H1 (cell line): ENCODE results near the gene HS6ST2. TPM values are rescaled to one million over a fixed set of nuclear protein-coding genes. Genes with fewer than 3 reads are reported as not detected.

ENCODE experiments used
- CHD7 ChIP-seq: fragments of 300-600 bp; sonication (generic); IDR thresholded peaks from 2 replicates; pipeline ENCODE4 v1.7.1; 2012; ENCODE audit warnings: low read length, moderate library complexity, mild to moderate bottlenecking, inconsistent platforms; ENCODE audit not compliant: insufficient replicate concordance
- polyA plus RNA-seq, 7 experiments: library from polyadenylated mRNA; depleted of rRNA in 3 of 7; stranded (reverse) in 5 of 7; unstranded in 2 of 7; fragments of >200 nt in 5 of 7; fragments of 200-250 nt in 2 of 7; gene quantifications; 1 replicate in 5 of 7; 2 replicates in 1 of 7; 4 replicates in 1 of 7; pipeline versions ENCODE4 v1.2.1 to v1.2.3, GENCODE V29; 2011 to 2013; ENCODE audit warnings: missing spikeins in 2 of 7, mixed read lengths in 2 of 7
- total RNA-seq: library from RNA; stranded (reverse); fragmentation: NEBNext Ultra II Directional; extraction: Animal tissue kit (Norgen Biotek cat#: 25700); gene quantifications from 2 replicates; pipeline ENCODE4 v1.2.1, GENCODE V29; 2021

HS6ST2 gene
- total and polyA plus RNA-seq, 2 of the 8 experiments (the other 6 are each of a cell fraction or from before 2014, with no cell fraction given) = 3.9 TPM

DNA sequence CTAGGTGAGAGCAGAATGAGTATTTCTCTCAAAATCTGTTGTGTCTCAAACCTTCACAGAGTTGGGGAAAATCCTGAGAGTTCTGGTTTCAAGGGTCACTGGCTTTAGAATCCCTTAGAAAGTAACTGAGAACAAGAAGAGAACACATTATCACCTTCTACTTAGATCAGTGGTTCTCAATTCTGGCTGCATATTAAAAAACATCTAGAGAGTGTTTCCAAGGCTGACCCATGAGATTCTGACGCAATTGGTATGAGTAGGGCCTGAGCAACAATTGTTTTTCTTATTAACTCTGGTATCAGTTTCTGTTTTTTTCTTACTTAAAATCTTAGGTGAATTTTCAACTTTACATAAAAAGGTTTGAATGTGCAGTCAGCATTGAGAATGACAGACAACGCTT, 212.8 kb downstream of the HS6ST2 start (continued):
- TF ChIP-seq CHD7 = no peak
